Activated T-cell treated with anti-CD3 and anti-CD28 coated beads, Interleukin-2, amount 50 U/mL, for 4 hours (primary cell): ENCODE measurements around the gene CLIC2. TPM values are rescaled to one million over a fixed set of nuclear protein-coding genes. Genes with fewer than 3 reads are reported as not detected.

Source experiments
- ATAC-seq, 2 donors: fragments of 200-7000 bp; cut with Tn5 transposase; one replicate each; pipeline ENCODE4 v1.10.0; 2021
- DNase-seq: peaks from one replicate; pipeline ENCODE4 v3.0.0-alpha.2; 2020
- H3K27me3 Mint-ChIP-seq: one replicate; pipeline ENCODE4 v1.8.0; 2021; ENCODE audit warnings: low read depth, mixed read lengths
- H3K36me3 Mint-ChIP-seq: one replicate; pipeline ENCODE4 v1.8.0; 2022; ENCODE audit warnings: mixed read lengths; ENCODE audit not compliant: insufficient read depth
- H3K4me1 Mint-ChIP-seq: one replicate; pipeline ENCODE4 v1.8.0; 2021; ENCODE audit warnings: low read depth, mixed read lengths
- H3K4me3 Mint-ChIP-seq: one replicate; pipeline ENCODE4 v1.8.0; 2021; ENCODE audit warnings: mild to moderate bottlenecking, moderate library complexity, mixed read lengths
- H3K9me3 Mint-ChIP-seq: one replicate; pipeline ENCODE4 v1.8.0; 2021; ENCODE audit warnings: mixed read lengths
- total RNA-seq, 3 donors: library from RNA; stranded (reverse); gene quantifications; one replicate each; pipeline ENCODE4 v1.2.1, GENCODE V29; 2021

Gene CLIC2
- total RNA-seq, 3 donors from 2014 or later = 0.29 to 1.6 (median 0.46) TPM

- H3K9me3 Mint-ChIP-seq = no peaks in the 10 kb centered on the region
- no peak overlapping the region for H3K4me3 Mint-ChIP-seq
Measured at GRCh38 chrX:155231163-155231562, 103.3 kb downstream of the CLIC2 start.

More at GRCh38 chrX:155231163-155231562, 103.3 kb downstream of the CLIC2 start:
- ATAC-seq (no peak), DNase-seq (no peak)
- peaks cover 13% of the 10 kb centered on the region for H3K4me1 Mint-ChIP-seq
- H3K36me3 Mint-ChIP-seq = peaks cover 24% of the 10 kb centered on the region
- no peaks in the 10 kb centered on the region for H3K27me3 Mint-ChIP-seq

Other genes with a start within 250 kb of the CLIC2 start
- gene VBP1, start 118.2 kb downstream of the CLIC2 start, total RNA-seq = 10 to 100 TPM; 83.6 to 88.2 (median 86.5) TPM
- 1 to 10 TPM; 8.1 to 9.6 (median 8.4) TPM for gene RAB39B, start 70.1 kb downstream of the CLIC2 start, total RNA-seq
- gene F8A2, start 47.5 kb upstream of the CLIC2 start, total RNA-seq = not detected
- gene F8A3, start 124.0 kb upstream of the CLIC2 start, total RNA-seq = 10 to 100 TPM in 1 of 3 donors, 1 to 10 TPM in 2; 2.0 to 10.3 (median 8.6) TPM